Chondrocyte (in vitro differentiated cells): ENCODE data around the gene PDGFA. TPM values are rescaled to one million over a fixed set of nuclear protein-coding genes. Genes with fewer than 3 reads are reported as not detected.

Experiments
- DNase-seq: peaks from one replicate; pipeline ENCODE4 v3.0.0; 2021; ENCODE audit warnings: mixed read lengths, low spot score
- H3K27ac Mint-ChIP-seq: one replicate; pipeline ENCODE4 v1.8.0; 2021; ENCODE audit warnings: mild to moderate bottlenecking, moderate library complexity, mixed read lengths; ENCODE audit not compliant: unreplicated experiment
- H3K27me3 Mint-ChIP-seq: 2 replicates; pipeline ENCODE4 v1.8.0; 2021; ENCODE audit warnings: low read depth, mixed read lengths
- H3K36me3 Mint-ChIP-seq: 2 replicates; pipeline ENCODE4 v1.8.0; 2021; ENCODE audit warnings: low read depth, mixed read lengths
- H3K4me1 Mint-ChIP-seq: 2 replicates; pipeline ENCODE4 v1.8.0; 2021; ENCODE audit warnings: low read depth, mild to moderate bottlenecking, mixed read lengths
- H3K4me3 Mint-ChIP-seq: one replicate; pipeline ENCODE4 v1.8.0; 2021; ENCODE audit warnings: mild to moderate bottlenecking, moderate library complexity, mixed read lengths; ENCODE audit not compliant: unreplicated experiment
- H3K9me3 Mint-ChIP-seq: 2 replicates; pipeline ENCODE4 v1.8.0; 2021; ENCODE audit warnings: low read depth, mixed read lengths
- total RNA-seq: library from RNA; stranded (reverse); gene quantifications from 3 replicates; pipeline ENCODE4 v1.2.1, GENCODE V29; 2021
- TF ChIP-seq, protein P1 (sequence below): fragments of 200-600 bp; sonication (generic); IDR thresholded peaks from 2 replicates; pipeline ENCODE4 v1.5.0; 2021; ENCODE audit warnings: antibody characterized with exemption, mild to moderate bottlenecking, moderate library complexity

PDGFA gene
- total RNA-seq, 1 donor from 2014 or later = 70.6 TPM

GRCh38 chr7:462173-463103 is 57.2 kb downstream of the PDGFA start:
- Mint-ChIP-seq H3K36me3 (no peaks in the 10 kb centered on the region), H3K4me3 (no peak overlapping the region), H3K27me3 (no peaks in the 10 kb centered on the region), H3K9me3 (peaks cover 3% of the 10 kb centered on the region), H3K4me1 (peaks cover 45% of the 10 kb centered on the region), H3K27ac (no peak overlapping the region)
- TF ChIP-seq, protein P1, sequence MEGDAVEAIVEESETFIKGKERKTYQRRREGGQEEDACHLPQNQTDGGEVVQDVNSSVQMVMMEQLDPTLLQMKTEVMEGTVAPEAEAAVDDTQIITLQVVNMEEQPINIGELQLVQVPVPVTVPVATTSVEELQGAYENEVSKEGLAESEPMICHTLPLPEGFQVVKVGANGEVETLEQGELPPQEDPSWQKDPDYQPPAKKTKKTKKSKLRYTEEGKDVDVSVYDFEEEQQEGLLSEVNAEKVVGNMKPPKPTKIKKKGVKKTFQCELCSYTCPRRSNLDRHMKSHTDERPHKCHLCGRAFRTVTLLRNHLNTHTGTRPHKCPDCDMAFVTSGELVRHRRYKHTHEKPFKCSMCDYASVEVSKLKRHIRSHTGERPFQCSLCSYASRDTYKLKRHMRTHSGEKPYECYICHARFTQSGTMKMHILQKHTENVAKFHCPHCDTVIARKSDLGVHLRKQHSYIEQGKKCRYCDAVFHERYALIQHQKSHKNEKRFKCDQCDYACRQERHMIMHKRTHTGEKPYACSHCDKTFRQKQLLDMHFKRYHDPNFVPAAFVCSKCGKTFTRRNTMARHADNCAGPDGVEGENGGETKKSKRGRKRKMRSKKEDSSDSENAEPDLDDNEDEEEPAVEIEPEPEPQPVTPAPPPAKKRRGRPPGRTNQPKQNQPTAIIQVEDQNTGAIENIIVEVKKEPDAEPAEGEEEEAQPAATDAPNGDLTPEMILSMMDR = no peak
- peak; percentile 91 for DNase-seq

- H3K4me3 Mint-ChIP-seq = no peak overlapping the region
- H3K36me3 Mint-ChIP-seq = no peaks in the 10 kb centered on the region
- TF ChIP-seq, protein P1 = no peak
- H3K9me3 Mint-ChIP-seq = no peaks in the 10 kb centered on the region
- H3K27me3 Mint-ChIP-seq = no peaks in the 10 kb centered on the region
- peak overlapping the region; percentile 94 for H3K27ac Mint-ChIP-seq
- DNase-seq = peak; percentile 89
- H3K4me1 Mint-ChIP-seq = peaks cover 45% of the 10 kb centered on the region
Measured at GRCh38 chr7:461453-462172, 58.0 kb downstream of the PDGFA start.

DNA sequence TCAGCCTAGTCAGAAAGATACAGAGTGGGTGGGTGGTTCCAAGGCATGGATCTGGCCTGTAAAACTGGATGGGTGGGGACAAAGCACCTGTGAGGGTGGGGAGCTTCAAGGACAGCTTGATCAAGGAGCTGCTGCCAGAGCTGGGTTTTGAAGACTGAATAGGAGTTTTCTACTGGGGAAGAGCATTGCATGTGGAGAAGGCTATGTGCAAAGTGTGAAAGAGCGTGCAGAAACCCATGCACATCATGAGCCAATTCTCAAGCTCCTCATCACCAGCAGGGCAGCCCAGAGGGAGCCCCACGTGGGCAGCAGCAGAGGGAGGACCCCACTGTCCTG is 58.6 kb downstream of the PDGFA start:
- Mint-ChIP-seq H3K9me3 (no peaks in the 10 kb centered on the region), H3K27me3 (no peaks in the 10 kb centered on the region), H3K36me3 (no peaks in the 10 kb centered on the region), H3K4me1 (peaks cover 45% of the 10 kb centered on the region), H3K4me3 (no peak overlapping the region), H3K27ac (peak overlapping the region; percentile 94)
- no peak for DNase-seq
- TF ChIP-seq, protein P1 = no peak

DNA sequence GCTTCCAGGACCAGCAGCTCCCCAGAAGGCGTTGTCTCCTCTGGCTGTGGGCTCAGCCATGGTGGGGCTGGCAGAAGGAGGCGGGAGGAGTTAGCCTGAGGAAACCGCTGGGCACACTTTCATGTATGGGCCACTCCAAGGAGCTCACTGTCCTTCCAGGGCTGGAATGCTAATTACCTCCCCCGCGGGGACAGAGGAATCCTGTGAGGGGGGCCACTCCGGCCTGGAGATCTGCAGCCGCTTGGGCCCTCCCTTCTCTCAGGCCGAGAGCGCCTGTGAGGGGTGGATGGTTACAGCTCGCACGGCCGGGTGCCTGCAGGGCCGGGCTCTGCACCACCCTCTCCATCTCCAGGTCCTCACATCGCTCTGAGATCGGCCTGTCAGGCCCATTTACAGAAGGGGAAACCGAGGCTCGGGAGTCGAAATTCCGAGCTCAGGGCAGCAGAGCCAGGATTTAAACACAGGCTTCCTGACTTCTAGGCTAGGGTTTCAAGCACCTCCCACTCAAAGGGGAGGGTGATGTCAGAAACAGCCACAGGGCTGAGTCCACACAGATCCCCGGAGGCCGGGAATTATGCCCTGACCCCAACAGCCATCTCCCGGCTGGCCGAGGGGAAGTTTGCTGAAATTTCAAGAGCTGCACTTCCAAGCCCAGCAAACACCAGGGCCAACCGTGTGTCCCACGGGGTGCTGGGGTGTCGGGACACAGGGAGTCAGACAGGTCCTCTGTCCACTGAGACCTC is 59.1 kb downstream of the PDGFA start:
- Mint-ChIP-seq H3K4me3 (no peak overlapping the region), H3K27me3 (no peaks in the 10 kb centered on the region), H3K9me3 (no peaks in the 10 kb centered on the region), H3K4me1 (peaks cover 43% of the 10 kb centered on the region), H3K36me3 (no peaks in the 10 kb centered on the region), H3K27ac (peak overlapping the region; percentile 94)
- TF ChIP-seq, protein P1 = no peak
- peak; percentile 92 for DNase-seq
